NCI-H146 treated with DMSO at 0.1 percent for 48 hours (cell line): ENCODE results near the gene TEKT3.

Source experiments
- DNase-seq: peaks from one replicate; lab custom pipeline; 2025; ENCODE audit not compliant: unreplicated experiment; lab: John Stamatoyannopoulos, UW

TEKT3 gene

GRCh38 chr17:15341385-15341849, at the start of gene TEKT3:
Gene TEKT3, minus strand, starts transcription at chr17:15341597. Its CDS starts 10,012 bp downstream, at chr17:15331585.
- DNase-seq, result no peak

- no peak for DNase-seq
Measured at GRCh38 chr17:15388356-15389041, 47.1 kb upstream of the TEKT3 start.

- DNase-seq, result no peak
Measured at GRCh38 chr17:15386083-15386482, 44.7 kb upstream of the TEKT3 start.

GRCh38 chr17:15385305-15385704, 43.9 kb upstream of the TEKT3 start:
- DNase-seq, result no peak

- no peak for DNase-seq
Measured at GRCh38 chr17:15384142-15384787, 42.9 kb upstream of the TEKT3 start.

- DNase-seq, result no peak
Measured at GRCh38 chr17:15382914-15383313, 41.5 kb upstream of the TEKT3 start.

GRCh38 chr17:15381707-15382106, 40.3 kb upstream of the TEKT3 start:
- no peak for DNase-seq

GRCh38 chr17:15380446-15380845, 39.0 kb upstream of the TEKT3 start:
- DNase-seq, result no peak

- DNase-seq, result no peak
Measured at GRCh38 chr17:15379659-15380058, 38.3 kb upstream of the TEKT3 start.

- DNase-seq, result no peak
Measured at GRCh38 chr17:15378243-15378642, 36.8 kb upstream of the TEKT3 start.

GRCh38 chr17:15377616-15378015, 36.2 kb upstream of the TEKT3 start:
- no peak for DNase-seq

GRCh38 chr17:15377200-15377599, 35.8 kb upstream of the TEKT3 start:
- DNase-seq, result no peak

GRCh38 chr17:15371376-15372130, 30.2 kb upstream of the TEKT3 start:
- no peak for DNase-seq

- no peak for DNase-seq
Measured at GRCh38 chr17:15368600-15368999, 27.2 kb upstream of the TEKT3 start.

GRCh38 chr17:15366026-15366425, 24.6 kb upstream of the TEKT3 start:
- DNase-seq, result no peak

- no peak for DNase-seq
Measured at GRCh38 chr17:15364615-15365014, 23.2 kb upstream of the TEKT3 start.

GRCh38 chr17:15363702-15364101, 22.3 kb upstream of the TEKT3 start:
- no peak for DNase-seq

- no peak for DNase-seq
Measured at GRCh38 chr17:15361592-15361991, 20.2 kb upstream of the TEKT3 start.

- no peak for DNase-seq
Measured at GRCh38 chr17:15361151-15361550, 19.8 kb upstream of the TEKT3 start.

GRCh38 chr17:15354256-15354655, 12.9 kb upstream of the TEKT3 start:
- DNase-seq, result no peak

- DNase-seq, result no peak
Measured at GRCh38 chr17:15351925-15352324, 10.5 kb upstream of the TEKT3 start.

GRCh38 chr17:15351478-15351840, 10.1 kb upstream of the TEKT3 start:
- DNase-seq, result no peak
